ENCODE results near the gene TFB1M. TPM values are rescaled to one million over a fixed set of nuclear protein-coding genes. Genes with fewer than 3 reads are reported as not detected.

The TFB1M gene
- total RNA-seq, 1 donor from 2014 or later, result 25.4 TPM

DNA sequence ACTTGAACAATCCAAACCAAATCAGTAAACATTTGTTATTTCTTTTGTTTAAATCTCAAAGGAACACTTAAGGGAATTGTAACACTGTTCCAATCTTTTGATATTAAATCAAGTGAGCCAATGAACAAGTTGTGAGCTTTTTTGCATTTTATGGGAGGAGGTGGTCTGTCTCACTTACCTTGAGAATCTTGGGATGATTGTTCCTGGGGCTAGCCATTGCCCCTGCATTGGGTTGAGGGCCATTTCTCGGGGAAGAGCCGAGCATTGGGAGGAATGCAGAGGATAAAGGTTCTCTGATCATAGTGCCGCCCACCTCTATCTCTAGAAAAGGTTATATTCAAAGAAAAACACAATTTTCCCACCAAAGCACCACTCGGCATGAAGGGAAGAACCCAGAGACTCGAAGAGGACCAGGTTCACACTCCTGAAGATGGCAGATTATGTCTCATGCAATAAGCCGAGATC is 13.8 kb upstream of the TFB1M start:
- H3K9me3 Mint-ChIP-seq, result no peaks in the 10 kb centered on the region
- H3K27me3 Mint-ChIP-seq, result no peaks in the 10 kb centered on the region
- no peak for TF ChIP-seq CTCF (conservative IDR thresholded peaks at IDR 0.05)
- peaks cover 15% of the 10 kb centered on the region for H3K4me1 Mint-ChIP-seq (ENCODE audit: unreplicated experiment)
- no peak for DNase-seq (ENCODE audit: extremely low spot score, unreplicated experiment)
- H3K36me3 Mint-ChIP-seq, result no peaks in the 10 kb centered on the region
- no peak overlapping the region for H3K4me3 Mint-ChIP-seq
- H3K27ac Mint-ChIP-seq, result peak overlapping the region; percentile 35

GRCh38 chr6:155327326-155328073 is 13.2 kb upstream of the TFB1M start:
- H3K4me3 Mint-ChIP-seq, result peak overlapping the region; percentile 4
- no peaks in the 10 kb centered on the region for H3K36me3 Mint-ChIP-seq
- peak; percentile 95 for TF ChIP-seq CTCF (conservative IDR thresholded peaks at IDR 0.05)
- H3K4me1 Mint-ChIP-seq (ENCODE audit: unreplicated experiment), result peaks cover 13% of the 10 kb centered on the region
- no peaks in the 10 kb centered on the region for H3K27me3 Mint-ChIP-seq
- DNase-seq (ENCODE audit: extremely low spot score, unreplicated experiment), result no peak
- H3K9me3 Mint-ChIP-seq, result no peaks in the 10 kb centered on the region
- peak overlapping the region; percentile 9 for H3K27ac Mint-ChIP-seq

- no peak overlapping the region for H3K27ac Mint-ChIP-seq
These were observed 11.6 kb upstream of the TFB1M start for GRCh38 chr6:155325700-155326516.

GRCh38 chr6:155324993-155325392 is 10.7 kb upstream of the TFB1M start:
- no peak overlapping the region for H3K27ac Mint-ChIP-seq
- H3K4me1 Mint-ChIP-seq (ENCODE audit: unreplicated experiment), result peaks cover 13% of the 10 kb centered on the region
- no peaks in the 10 kb centered on the region for H3K9me3 Mint-ChIP-seq
- TF ChIP-seq CTCF (conservative IDR thresholded peaks at IDR 0.05), result no peak
- no peaks in the 10 kb centered on the region for H3K36me3 Mint-ChIP-seq
- no peak overlapping the region for H3K4me3 Mint-ChIP-seq
- no peaks in the 10 kb centered on the region for H3K27me3 Mint-ChIP-seq
- DNase-seq (ENCODE audit: extremely low spot score, unreplicated experiment), result no peak

More at GRCh38 chr6:155325700-155326516, 11.6 kb upstream of the TFB1M start:
- Mint-ChIP-seq H3K27me3 (no peaks in the 10 kb centered on the region), H3K36me3 (no peaks in the 10 kb centered on the region), H3K4me3 (no peak overlapping the region), H3K9me3 (no peaks in the 10 kb centered on the region), H3K4me1 (ENCODE audit: unreplicated experiment) (peaks cover 13% of the 10 kb centered on the region)
- DNase-seq (ENCODE audit: extremely low spot score, unreplicated experiment), result no peak
- TF ChIP-seq CTCF (conservative IDR thresholded peaks at IDR 0.05), result no peak

DNA sequence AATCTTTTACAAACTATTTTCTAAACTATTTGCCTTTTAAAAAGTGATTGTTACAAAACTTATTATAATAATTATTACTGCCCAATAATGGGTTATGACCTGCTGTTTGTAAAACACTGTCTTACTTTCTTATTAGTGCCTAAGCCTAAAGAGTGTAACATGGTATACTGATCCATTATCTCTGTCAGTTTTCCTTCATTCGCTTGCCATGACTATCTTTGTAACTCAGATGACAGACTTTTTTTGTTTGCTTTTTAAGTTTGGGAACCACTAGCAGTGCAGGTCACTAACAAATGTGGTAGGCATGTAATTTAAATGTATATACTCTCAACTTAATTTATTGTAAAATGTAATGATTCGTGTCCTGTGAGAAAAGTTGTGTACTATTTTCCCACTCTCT is 9.9 kb upstream of the TFB1M start:
- no peak for TF ChIP-seq CTCF (conservative IDR thresholded peaks at IDR 0.05)
- Mint-ChIP-seq H3K4me3 (no peak overlapping the region), H3K27me3 (no peaks in the 10 kb centered on the region), H3K36me3 (no peaks in the 10 kb centered on the region), H3K27ac (no peak overlapping the region), H3K4me1 (ENCODE audit: unreplicated experiment) (peaks cover 13% of the 10 kb centered on the region), H3K9me3 (no peaks in the 10 kb centered on the region)
- DNase-seq (ENCODE audit: extremely low spot score, unreplicated experiment), result no peak

Measured in type B pancreatic cell (in vitro differentiated cells).